Transverse colon (tissue), 4 donors: ENCODE measurements around the gene ARPP19. TPM values are rescaled to one million over a fixed set of nuclear protein-coding genes. Genes with fewer than 3 reads are reported as not detected.

Source experiments
- DNase-seq: peaks from one replicate; pipeline ENCODE4 v3.0.0-alpha.2; 2019
- H3K27ac ChIP-seq, 4 donors: fragments of 200-600 bp; sonication (generic); 2 replicates each; pipeline ENCODE4 v1.5.1; 2016 to 2018; ENCODE audit warnings: inconsistent platforms in 4 of 4
- H3K27me3 ChIP-seq: fragments of 200-600 bp; sonication (generic); 2 replicates; pipeline ENCODE4 v1.5.1; 2017; ENCODE audit warnings: inconsistent platforms
- H3K36me3 ChIP-seq, 4 donors: fragments of 200-600 bp; sonication (generic); 2 replicates each; pipeline ENCODE4 v1.5.1; 2017 to 2019; ENCODE audit warnings: inconsistent platforms in 4 of 4
- H3K4me1 ChIP-seq, 4 donors: fragments of 200-600 bp; sonication (generic); 2 replicates each; pipeline ENCODE4 v1.5.1; 2017 to 2020; ENCODE audit warnings: inconsistent platforms in 4 of 4
- H3K4me3 ChIP-seq, 4 donors: fragments of 200-600 bp; sonication (generic); 1 replicate in 1 of 4; 2 replicates in 3 of 4; pipeline versions ENCODE4 v1.5.1 to v1.6.1; 2017 to 2019; ENCODE audit warnings: inconsistent platforms in 4 of 4
- H3K9me3 ChIP-seq, 2 donors: fragments of 200-600 bp; sonication (generic); 2 replicates each; pipeline ENCODE4 v1.5.1; 2017 to 2019; ENCODE audit warnings: inconsistent platforms in 2 of 2
- EP300 ChIP-seq: sonication (generic); formaldehyde crosslinking; IDR thresholded peaks from one replicate; pipeline ENCODE4 v1.6.1; 2017; ENCODE audit warnings: antibody characterized with exemption, low read depth
- POLR2A ChIP-seq: fragments of 450-650 bp; IDR thresholded peaks from one replicate; pipeline ENCODE4 v1.6.1; 2016; ENCODE audit warnings: antibody characterized with exemption, mild to moderate bottlenecking, moderate library complexity
- POLR2AphosphoS5 ChIP-seq, 3 donors: sonication (generic); formaldehyde crosslinking; IDR thresholded peaks; one replicate each; pipeline ENCODE4 v1.6.1; 2016; ENCODE audit warnings: antibody characterized with exemption in 3 of 3
- WGBS, 2 donors: methylation state at CpG; one replicate each; pipeline ENCODE4 v1.1.5; 2018; ENCODE audit warnings: low coverage in 1 of 2; 5-methylcytosine and 5-hydroxymethylcytosine counted together
- in situ Hi-C, 4 donors: fragments of 200-750 bp; cut with MboI; loops; one replicate each; pipeline versions ENCODE4 v1.15.0 to v1.15.1; 2017; ENCODE audit warnings: low sequenced_read_pairs in 3 of 4, low pct_ligation_motif_present in 1 of 4, low pct_unique_long_range_greater_than_20kb in 1 of 4
- intact Hi-C: fragments of 100-400 bp; cut with DNase I; formaldehyde crosslinking; loops from one replicate; pipeline ENCODE4 v1.15.1; 2023; ENCODE audit warnings: low total_unique reads
- total RNA-seq, 4 donors: library from RNA; depleted of rRNA; stranded (reverse); fragments of >200 nt; gene quantifications; one replicate each; pipeline ENCODE4 v1.1.0, GENCODE V29; 2016
- TF ChIP-seq, protein P1 (sequence below), 5 experiments: fragments of 200-600 bp in 3 of 5; fragments of 450-650 bp in 2 of 5; sonication (generic) in 3 of 5; IDR thresholded peaks; 1 replicate in 2 of 5; 2 replicates in 3 of 5; pipeline ENCODE4 v1.5.1; 2016 to 2017; ENCODE audit warnings: antibody characterized with exemption in 5 of 5, inconsistent platforms in 3 of 5, mild to moderate bottlenecking in 2 of 5, moderate library complexity in 1 of 5

Gene ARPP19
- total RNA-seq, 4 donors from 2014 or later, result 33.8 to 92.4 (median 55.4) TPM

GRCh38 chr15:52521682-52522081 lies 47.1 kb downstream of the ARPP19 start:
- Histone ChIP-seq H3K36me3 (no peaks in the 10 kb centered on the region), H3K27ac (no peak overlapping the region), H3K4me3 (no peak overlapping the region), H3K4me1 (peaks cover 0 to 12% (median 2%) of the 10 kb centered on the region in 4 donors), H3K9me3 (no peaks in the 10 kb centered on the region), H3K27me3 (no peaks in the 10 kb centered on the region)
- in situ Hi-C loops (no loop called here), intact Hi-C loops (no loop called here)
- no peak for DNase-seq
- TF ChIP-seq EP300, result no peak
- TF ChIP-seq POLR2A, result no peak
- TF ChIP-seq, protein P1, sequence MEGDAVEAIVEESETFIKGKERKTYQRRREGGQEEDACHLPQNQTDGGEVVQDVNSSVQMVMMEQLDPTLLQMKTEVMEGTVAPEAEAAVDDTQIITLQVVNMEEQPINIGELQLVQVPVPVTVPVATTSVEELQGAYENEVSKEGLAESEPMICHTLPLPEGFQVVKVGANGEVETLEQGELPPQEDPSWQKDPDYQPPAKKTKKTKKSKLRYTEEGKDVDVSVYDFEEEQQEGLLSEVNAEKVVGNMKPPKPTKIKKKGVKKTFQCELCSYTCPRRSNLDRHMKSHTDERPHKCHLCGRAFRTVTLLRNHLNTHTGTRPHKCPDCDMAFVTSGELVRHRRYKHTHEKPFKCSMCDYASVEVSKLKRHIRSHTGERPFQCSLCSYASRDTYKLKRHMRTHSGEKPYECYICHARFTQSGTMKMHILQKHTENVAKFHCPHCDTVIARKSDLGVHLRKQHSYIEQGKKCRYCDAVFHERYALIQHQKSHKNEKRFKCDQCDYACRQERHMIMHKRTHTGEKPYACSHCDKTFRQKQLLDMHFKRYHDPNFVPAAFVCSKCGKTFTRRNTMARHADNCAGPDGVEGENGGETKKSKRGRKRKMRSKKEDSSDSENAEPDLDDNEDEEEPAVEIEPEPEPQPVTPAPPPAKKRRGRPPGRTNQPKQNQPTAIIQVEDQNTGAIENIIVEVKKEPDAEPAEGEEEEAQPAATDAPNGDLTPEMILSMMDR (IDR thresholded peaks at IDR 0.05), result no peak
- no peak for TF ChIP-seq POLR2AphosphoS5 (IDR thresholded peaks at IDR 0.05)
- 94 to 95% methylated on average over 3 of the region's 3 CpGs for WGBS, 2 donors

GRCh38 chr15:52520421-52520820 lies 48.4 kb downstream of the ARPP19 start:
- H3K4me3 ChIP-seq, result no peak overlapping the region
- in situ Hi-C loops (no loop called here), intact Hi-C loops (no loop called here)
- no peak for DNase-seq
- H3K36me3 ChIP-seq, result no peaks in the 10 kb centered on the region
- H3K27me3 ChIP-seq, result no peaks in the 10 kb centered on the region
- peaks cover 0 to 12% (median 2%) of the 10 kb centered on the region in 4 donors for H3K4me1 ChIP-seq
- H3K27ac ChIP-seq, result no peak overlapping the region
- no peak for TF ChIP-seq EP300
- TF ChIP-seq POLR2AphosphoS5 (IDR thresholded peaks at IDR 0.05), result no peak
- TF ChIP-seq POLR2A, result no peak
- TF ChIP-seq, protein P1 (IDR thresholded peaks at IDR 0.05), result no peak
- H3K9me3 ChIP-seq, result no peaks in the 10 kb centered on the region

DNA sequence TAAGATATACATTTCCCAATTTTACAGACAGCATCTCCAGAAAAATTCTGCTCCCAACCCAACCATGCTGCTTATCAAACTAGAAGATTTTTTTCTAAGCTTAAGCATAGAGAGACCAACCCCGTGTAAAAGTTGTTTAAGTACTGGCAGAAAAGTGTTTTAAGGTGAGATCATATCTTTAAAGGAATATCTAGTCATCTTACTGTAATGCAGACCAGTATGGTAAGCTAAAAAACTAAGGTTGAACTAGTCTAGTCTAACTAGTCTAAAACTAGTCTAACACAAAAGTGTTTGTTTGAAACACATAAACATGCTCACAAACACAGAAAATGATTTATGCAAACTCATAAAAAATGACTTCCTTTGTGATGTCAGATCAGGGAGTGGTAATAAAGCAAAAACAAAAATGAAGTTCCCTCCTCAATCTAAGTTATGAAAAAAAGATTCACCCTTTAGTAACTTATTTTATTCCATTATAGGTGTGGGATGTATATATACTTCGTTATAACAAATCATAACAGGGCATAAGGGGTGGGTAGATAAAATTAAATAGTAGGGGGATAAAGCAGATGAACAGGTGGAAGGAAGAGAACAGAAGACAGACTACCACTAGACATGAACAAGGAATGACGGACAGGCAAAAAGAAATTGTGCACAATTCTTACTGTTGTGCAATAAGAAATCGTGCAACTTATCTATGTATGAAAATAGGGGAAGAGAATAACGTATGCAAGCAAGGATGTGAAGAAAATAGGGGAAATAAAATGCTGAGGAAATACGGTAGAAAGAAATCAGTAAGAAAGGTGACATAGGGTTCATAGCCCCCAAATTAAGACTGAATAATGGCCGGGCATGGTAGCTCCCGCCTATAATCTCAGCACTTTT lies 50.1 kb downstream of the ARPP19 start:
- TF ChIP-seq EP300, result no peak
- TF ChIP-seq, protein P1 (IDR thresholded peaks at IDR 0.05), result no peak
- TF ChIP-seq POLR2A, result no peak
- TF ChIP-seq POLR2AphosphoS5 (IDR thresholded peaks at IDR 0.05), result no peak
- DNase-seq, result no peak
- intact Hi-C loops (no loop called here), in situ Hi-C loops (no loop called here)
- Histone ChIP-seq H3K4me1 (peaks cover 0 to 12% (median 2%) of the 10 kb centered on the region in 4 donors), H3K36me3 (no peaks in the 10 kb centered on the region), H3K4me3 (no peak overlapping the region), H3K27ac (no peak overlapping the region), H3K9me3 (no peaks in the 10 kb centered on the region), H3K27me3 (no peaks in the 10 kb centered on the region)
- 68 to 69% methylated on average over 8 of the region's 8 CpGs for WGBS, 2 donors

- peaks cover 0 to 12% (median 1%) of the 10 kb centered on the region in 4 donors for H3K4me1 ChIP-seq
- DNase-seq, result no peak
- TF ChIP-seq POLR2AphosphoS5 (IDR thresholded peaks at IDR 0.05) (no peak), POLR2A (no peak), EP300 (no peak)
- TF ChIP-seq, protein P1 (IDR thresholded peaks at IDR 0.05), result no peak
- no peak overlapping the region for H3K27ac ChIP-seq
- no peaks in the 10 kb centered on the region for H3K27me3 ChIP-seq
- WGBS, 2 donors, result 95% methylated on average over 1 of the region's 1 CpG; no CpG with 5 or more reads in 1 of the 2 donors
- H3K4me3 ChIP-seq, result no peak overlapping the region
- H3K36me3 ChIP-seq, result no peaks in the 10 kb centered on the region
- intact Hi-C loops, result no loop called here
- H3K9me3 ChIP-seq, result no peaks in the 10 kb centered on the region
- in situ Hi-C loops, result no loop called here
Measured at GRCh38 chr15:52517014-52517413, 51.8 kb downstream of the ARPP19 start.
